GM18909 (cell line): ENCODE data around the gene SNX5.

ENCODE experiments used
- ATAC-seq: cut with Tn5 transposase; IDR thresholded peaks from one replicate; pipeline ENCODE4 v1.9.1; 2021; ENCODE audit warnings: mild to moderate bottlenecking; ENCODE audit not compliant: unreplicated experiment, poor library complexity

Gene SNX5

GRCh38 chr20:17968366-17969277 is at the start of gene SNX5, which contains the start of gene MGME1:
TSS of gene SNX5 (minus strand) at chr20:17968794. CDS start at chr20:17968425, 369 bp downstream.
TSS of gene MGME1 (plus strand) at chr20:17969018. CDS start at chr20:17969860, 842 bp downstream.
- ATAC-seq = peak; percentile 83

GRCh38 chr20:18018100-18018499 is 49.5 kb upstream of the SNX5 start:
- ATAC-seq = no peak

- no peak for ATAC-seq
These were observed 48.2 kb upstream of the SNX5 start for GRCh38 chr20:18016772-18017171.

GRCh38 chr20:18014411-18014810 is 45.8 kb upstream of the SNX5 start:
- ATAC-seq = no peak

- ATAC-seq = no peak
These were observed 44.3 kb upstream of the SNX5 start for GRCh38 chr20:18012901-18013300.

GRCh38 chr20:18011951-18012645 is 43.5 kb upstream of the SNX5 start:
- ATAC-seq = no peak

- ATAC-seq = no peak
These were observed 42.9 kb upstream of the SNX5 start for GRCh38 chr20:18011482-18011881.

GRCh38 chr20:18009116-18009515 is 40.5 kb upstream of the SNX5 start:
- no peak for ATAC-seq

GRCh38 chr20:18007534-18008292 is 39.1 kb upstream of the SNX5 start:
- no peak for ATAC-seq

GRCh38 chr20:18006684-18007083 is 38.1 kb upstream of the SNX5 start:
- ATAC-seq = no peak

GRCh38 chr20:18005990-18006364 is 37.4 kb upstream of the SNX5 start:
- no peak for ATAC-seq

- ATAC-seq = peak; percentile 92
These were observed 36.8 kb upstream of the SNX5 start for GRCh38 chr20:18005170-18005989.

- no peak for ATAC-seq
These were observed 35.9 kb upstream of the SNX5 start for GRCh38 chr20:18004384-18005031.

- ATAC-seq = no peak
These were observed 35.3 kb upstream of the SNX5 start for GRCh38 chr20:18003897-18004296.

- ATAC-seq = no peak
These were observed 32.7 kb upstream of the SNX5 start for GRCh38 chr20:18001131-18001921.

- ATAC-seq = no peak
These were observed 31.0 kb upstream of the SNX5 start for GRCh38 chr20:17999566-17999965.

- no peak for ATAC-seq
These were observed 29.9 kb upstream of the SNX5 start for GRCh38 chr20:17998446-17998845.

GRCh38 chr20:17995967-17996819 is 27.6 kb upstream of the SNX5 start:
- peak; percentile 41 for ATAC-seq
